ENCODE results near the gene TFAP2D. TPM values are rescaled to one million over a fixed set of nuclear protein-coding genes. Genes with fewer than 3 reads are reported as not detected.

TFAP2D gene
- total RNA-seq, 1 donor = not detected

DNA sequence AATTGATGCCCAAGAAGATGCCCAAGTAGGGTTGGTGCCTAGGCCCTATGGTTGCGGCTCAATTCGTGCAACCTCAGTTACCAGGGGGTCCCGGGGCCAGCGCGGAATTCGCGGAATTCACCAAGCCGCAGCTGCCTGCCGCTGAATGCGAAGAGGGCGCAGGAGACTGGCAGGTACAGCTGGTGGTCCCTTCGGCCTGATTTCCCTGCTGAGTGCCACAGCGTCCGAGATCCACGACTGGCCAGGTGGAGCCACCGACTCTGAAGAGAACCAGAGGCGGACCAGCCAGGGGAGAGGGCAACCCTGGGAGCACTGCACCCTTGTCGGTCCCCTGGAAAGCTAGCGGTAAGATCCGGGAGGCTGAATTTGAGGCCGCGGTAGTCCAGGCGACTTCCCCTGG lies 6.8 kb upstream of the TFAP2D start:
- no peak overlapping the region for H3K27ac ChIP-seq (ENCODE audit: low read depth, low read length)
- no peaks in the 10 kb centered on the region for H3K4me1 ChIP-seq (ENCODE audit: insufficient read depth, low read length)
- H3K4me2 ChIP-seq (ENCODE audit: insufficient read depth, low read length) = no peak overlapping the region
- no peak overlapping the region for H2AFZ ChIP-seq (ENCODE audit: low read length)
- DNase-seq (ENCODE audit: insufficient read length, low spot score, missing footprints) = no peak
- no peaks in the 10 kb centered on the region for H3K36me3 ChIP-seq (ENCODE audit: insufficient read depth, low read length)
- TF ChIP-seq, protein P1, sequence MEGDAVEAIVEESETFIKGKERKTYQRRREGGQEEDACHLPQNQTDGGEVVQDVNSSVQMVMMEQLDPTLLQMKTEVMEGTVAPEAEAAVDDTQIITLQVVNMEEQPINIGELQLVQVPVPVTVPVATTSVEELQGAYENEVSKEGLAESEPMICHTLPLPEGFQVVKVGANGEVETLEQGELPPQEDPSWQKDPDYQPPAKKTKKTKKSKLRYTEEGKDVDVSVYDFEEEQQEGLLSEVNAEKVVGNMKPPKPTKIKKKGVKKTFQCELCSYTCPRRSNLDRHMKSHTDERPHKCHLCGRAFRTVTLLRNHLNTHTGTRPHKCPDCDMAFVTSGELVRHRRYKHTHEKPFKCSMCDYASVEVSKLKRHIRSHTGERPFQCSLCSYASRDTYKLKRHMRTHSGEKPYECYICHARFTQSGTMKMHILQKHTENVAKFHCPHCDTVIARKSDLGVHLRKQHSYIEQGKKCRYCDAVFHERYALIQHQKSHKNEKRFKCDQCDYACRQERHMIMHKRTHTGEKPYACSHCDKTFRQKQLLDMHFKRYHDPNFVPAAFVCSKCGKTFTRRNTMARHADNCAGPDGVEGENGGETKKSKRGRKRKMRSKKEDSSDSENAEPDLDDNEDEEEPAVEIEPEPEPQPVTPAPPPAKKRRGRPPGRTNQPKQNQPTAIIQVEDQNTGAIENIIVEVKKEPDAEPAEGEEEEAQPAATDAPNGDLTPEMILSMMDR (IDR thresholded peaks at IDR 0.05; ENCODE audit: extremely low read depth, low read depth, low read length) = no peak
- H3K4me3 ChIP-seq (ENCODE audit: insufficient read depth, low read length) = no peak overlapping the region
- H4K20me1 ChIP-seq (ENCODE audit: insufficient read depth, low read length) = no peaks in the 10 kb centered on the region
- no peaks in the 10 kb centered on the region for H3K27me3 ChIP-seq (ENCODE audit: insufficient read depth, low read length)
- no peaks in the 10 kb centered on the region for H3K79me2 ChIP-seq (ENCODE audit: insufficient read depth, low read length)
- H3K9me3 ChIP-seq (ENCODE audit: low read depth, low read length) = no peaks in the 10 kb centered on the region

DNA sequence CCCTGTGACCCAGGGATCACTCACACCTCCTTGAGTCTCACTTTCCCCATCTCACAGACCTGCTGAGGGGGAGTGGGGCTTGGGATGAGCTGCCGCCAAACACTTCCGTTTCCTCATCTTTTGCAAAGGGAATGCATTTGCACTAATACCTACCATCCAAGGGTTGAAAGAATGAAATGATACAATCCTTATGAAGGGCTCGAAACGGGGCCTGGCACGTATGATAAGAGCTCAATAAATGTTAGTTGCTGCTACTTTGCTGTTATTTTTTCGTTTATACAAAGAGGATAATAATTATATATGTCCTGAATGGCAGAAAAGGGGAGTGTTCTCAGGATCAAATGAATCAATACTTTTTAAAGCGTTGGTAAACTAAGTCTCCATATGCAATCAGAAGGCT lies 6.1 kb upstream of the TFAP2D start:
- Histone ChIP-seq H3K27ac (ENCODE audit: low read depth, low read length) (no peak overlapping the region), H3K36me3 (ENCODE audit: insufficient read depth, low read length) (no peaks in the 10 kb centered on the region), H4K20me1 (ENCODE audit: insufficient read depth, low read length) (no peaks in the 10 kb centered on the region), H3K4me3 (ENCODE audit: insufficient read depth, low read length) (no peak overlapping the region), H3K9me3 (ENCODE audit: low read depth, low read length) (no peaks in the 10 kb centered on the region), H3K4me2 (ENCODE audit: insufficient read depth, low read length) (no peak overlapping the region), H3K4me1 (ENCODE audit: insufficient read depth, low read length) (no peaks in the 10 kb centered on the region), H3K27me3 (ENCODE audit: insufficient read depth, low read length) (no peaks in the 10 kb centered on the region), H3K79me2 (ENCODE audit: insufficient read depth, low read length) (no peaks in the 10 kb centered on the region), H2AFZ (ENCODE audit: low read length) (no peak overlapping the region)
- TF ChIP-seq, protein P1 (IDR thresholded peaks at IDR 0.05; ENCODE audit: extremely low read depth, low read depth, low read length) = no peak
- DNase-seq (ENCODE audit: insufficient read length, low spot score, missing footprints) = no peak

DNA sequence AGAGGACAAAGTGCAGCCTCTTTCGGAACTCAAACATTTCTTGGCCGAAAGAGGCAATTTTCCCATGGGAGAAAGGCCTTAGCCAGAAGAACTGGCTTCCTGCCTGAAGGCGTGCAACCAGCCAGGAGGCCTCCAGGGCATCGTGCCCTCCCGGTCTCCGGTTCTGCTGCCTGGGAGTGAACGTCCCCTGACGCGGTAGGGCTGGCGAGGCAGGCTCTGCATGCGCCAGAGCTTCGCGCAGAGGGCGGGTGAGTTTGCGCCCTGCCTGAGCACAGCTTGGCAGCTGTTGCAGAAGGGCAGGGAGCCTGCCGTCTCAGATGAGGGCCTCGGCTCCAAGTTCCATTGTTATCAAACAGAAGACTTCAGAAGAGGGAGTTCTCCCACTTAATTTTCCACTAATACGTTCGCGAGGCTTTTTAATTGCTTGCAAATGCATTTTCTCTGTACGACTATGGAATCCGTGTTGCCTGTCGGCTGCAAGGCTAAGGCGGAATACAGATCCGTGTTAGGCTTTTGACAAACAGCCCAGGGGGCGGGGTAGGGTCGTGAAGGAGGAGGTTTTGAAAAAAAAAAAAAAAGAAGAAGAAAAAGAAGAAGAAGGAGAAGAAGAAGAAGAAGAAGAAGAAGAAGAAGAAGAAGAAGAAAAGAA lies 5.5 kb upstream of the TFAP2D start:
- no peaks in the 10 kb centered on the region for H3K36me3 ChIP-seq (ENCODE audit: insufficient read depth, low read length)
- H3K9me3 ChIP-seq (ENCODE audit: low read depth, low read length) = no peaks in the 10 kb centered on the region
- H3K27ac ChIP-seq (ENCODE audit: low read depth, low read length) = no peak overlapping the region
- H3K4me1 ChIP-seq (ENCODE audit: insufficient read depth, low read length) = no peaks in the 10 kb centered on the region
- H3K4me2 ChIP-seq (ENCODE audit: insufficient read depth, low read length) = no peak overlapping the region
- DNase-seq (ENCODE audit: insufficient read length, low spot score, missing footprints) = peak; percentile 41
- H3K4me3 ChIP-seq (ENCODE audit: insufficient read depth, low read length) = no peak overlapping the region
- H3K79me2 ChIP-seq (ENCODE audit: insufficient read depth, low read length) = no peaks in the 10 kb centered on the region
- no peaks in the 10 kb centered on the region for H4K20me1 ChIP-seq (ENCODE audit: insufficient read depth, low read length)
- TF ChIP-seq, protein P1 (IDR thresholded peaks at IDR 0.05; ENCODE audit: extremely low read depth, low read depth, low read length) = no peak
- H3K27me3 ChIP-seq (ENCODE audit: insufficient read depth, low read length) = no peaks in the 10 kb centered on the region
- H2AFZ ChIP-seq (ENCODE audit: low read length) = no peak overlapping the region

DNA sequence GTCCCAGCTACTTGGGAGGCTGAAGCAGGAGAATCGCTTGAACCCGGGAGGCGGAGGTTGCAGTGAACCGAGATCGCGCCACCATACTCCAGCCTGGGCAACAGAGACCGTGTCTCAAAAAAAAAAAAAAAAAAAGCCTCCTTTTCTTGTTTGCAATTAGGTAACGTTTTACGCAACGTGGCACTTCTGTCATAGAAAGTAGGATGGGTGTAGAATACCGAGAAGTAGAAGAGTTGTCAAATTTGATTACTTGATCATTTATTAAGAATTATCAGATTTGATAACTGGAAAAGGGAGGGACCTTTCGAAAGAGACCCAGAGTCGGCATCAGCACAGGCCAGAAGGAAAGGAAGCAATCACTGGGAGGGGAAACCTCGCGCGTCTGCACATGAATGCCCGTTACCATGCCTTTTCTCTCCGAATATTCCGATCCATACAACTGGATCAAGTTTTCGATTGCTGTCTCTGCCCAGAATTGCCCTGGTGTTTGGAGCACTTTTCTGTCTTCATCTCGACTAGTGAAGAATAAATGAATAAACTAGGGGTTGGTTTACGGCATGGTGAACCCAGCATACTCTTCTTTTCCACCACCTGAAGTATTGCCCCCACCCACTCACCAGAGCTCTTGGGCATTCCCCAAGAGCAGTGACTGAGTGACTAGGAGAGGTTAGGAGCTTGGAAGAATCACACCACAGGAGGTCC lies 4.5 kb upstream of the TFAP2D start:
- H3K4me1 ChIP-seq (ENCODE audit: insufficient read depth, low read length) = no peaks in the 10 kb centered on the region
- no peaks in the 10 kb centered on the region for H3K9me3 ChIP-seq (ENCODE audit: low read depth, low read length)
- H3K79me2 ChIP-seq (ENCODE audit: insufficient read depth, low read length) = no peaks in the 10 kb centered on the region
- H3K36me3 ChIP-seq (ENCODE audit: insufficient read depth, low read length) = no peaks in the 10 kb centered on the region
- H3K27ac ChIP-seq (ENCODE audit: low read depth, low read length) = no peak overlapping the region
- H3K27me3 ChIP-seq (ENCODE audit: insufficient read depth, low read length) = no peaks in the 10 kb centered on the region
- no peak for DNase-seq (ENCODE audit: insufficient read length, low spot score, missing footprints)
- no peak overlapping the region for H3K4me3 ChIP-seq (ENCODE audit: insufficient read depth, low read length)
- H2AFZ ChIP-seq (ENCODE audit: low read length) = no peak overlapping the region
- H3K4me2 ChIP-seq (ENCODE audit: insufficient read depth, low read length) = no peak overlapping the region
- TF ChIP-seq, protein P1 (IDR thresholded peaks at IDR 0.05; ENCODE audit: extremely low read depth, low read depth, low read length) = no peak
- no peaks in the 10 kb centered on the region for H4K20me1 ChIP-seq (ENCODE audit: insufficient read depth, low read length)
